ENCODE results near the gene AMN. TPM values are rescaled to one million over a fixed set of nuclear protein-coding genes. Genes with fewer than 3 reads are reported as not detected.
A peak's percentile ranks its signal among the peaks of the same experiment; 100 is the strongest.

The AMN gene
- total and polyA plus RNA-seq, 2 donors (not counting 1 experiment from before 2014, with no cell fraction given): 11.5 to 15.0 TPM

GRCh38 chr14:102907303-102907844 is 15.1 kb upstream of the AMN start:
- Histone ChIP-seq H3K27ac (ENCODE audit: low read length in 2 of 2) (peak overlapping the region; percentile 19 to 43), H3K4me2 (replicated peaks; ENCODE audit: low read depth, low read length, poor library complexity, severe bottlenecking) (peak overlapping the region; percentile 33), H2AFZ (ENCODE audit: insufficient read depth, low read depth, low read length, poor library complexity, severe bottlenecking) (no peak overlapping the region), H3K4me1 (ENCODE audit: control insufficient read depth in 2 of 2, insufficient read depth in 2 of 2, low read length in 2 of 2) (peaks cover 27 to 37% of the 10 kb centered on the region in 2 donors), H4K20me1 (ENCODE audit: control insufficient read depth, insufficient read depth, low read length, poor library complexity, severe bottlenecking) (peaks cover 12% of the 10 kb centered on the region), H3K79me2 (ENCODE audit: control insufficient read depth, insufficient read depth, low read length) (peaks cover 47% of the 10 kb centered on the region), H3K9me3 (ENCODE audit: control extremely low read depth in 1 of 3, control insufficient read depth in 2 of 3, insufficient read depth in 1 of 3, low read length in 2 of 3) (peaks cover 0 to 3% (median 0%) of the 10 kb centered on the region in 3 donors), H3K36me3 (replicated peaks in 1 of 2; ENCODE audit: control extremely low read depth in 1 of 2, control insufficient read depth in 1 of 2, extremely low read depth in 1 of 2, insufficient read depth in 2 of 2, low read length in 1 of 2) (peaks cover 0 to 65% of the 10 kb centered on the region in 2 experiments), H3K9ac (ENCODE audit: low read length) (no peak overlapping the region), H3K27me3 (replicated peaks in 1 of 4; ENCODE audit: control extremely low read depth in 1 of 4, control insufficient read depth in 3 of 4, insufficient read depth in 4 of 4, low read length in 3 of 4) (no peaks in the 10 kb centered on the region), H3K4me3 (ENCODE audit: control extremely low read depth in 1 of 5, extremely low read depth in 1 of 5, insufficient read depth in 1 of 5, low read depth in 2 of 5, low read length in 4 of 5) (no peak overlapping the region)
- no peak for TF ChIP-seq CTCF (IDR thresholded peaks at IDR 0.05)
- no peak for TF ChIP-seq EZH2 (IDR thresholded peaks at IDR 0.05; ENCODE audit: borderline replicate concordance, insufficient read depth, low read depth, low read length, poor library complexity, severe bottlenecking)
- ATAC-seq (ENCODE audit: low read depth) (peak; percentile 65), DNase-seq (peak; percentile 65)
- WGBS (ENCODE audit: insufficient coverage): 62% methylated on average over 22 of the region's 33 CpGs
- ChIA-PET CTCF (no interaction called here), POLR2A (no interaction called here)
- H3K9me3 Mint-ChIP-seq (ENCODE audit: insufficient read depth): no peaks in the 10 kb centered on the region
- H3K4me3 Mint-ChIP-seq: no peak overlapping the region
- intact Hi-C loops (cut with micrococcal nuclease): no loop called here
- H3K4me1 Mint-ChIP-seq: peaks cover 29% of the 10 kb centered on the region
- peak overlapping the region; percentile 59 for H3K27ac Mint-ChIP-seq
- H3K27me3 Mint-ChIP-seq: no peaks in the 10 kb centered on the region

- Histone ChIP-seq H3K4me3 (ENCODE audit: control extremely low read depth in 1 of 5, extremely low read depth in 1 of 5, insufficient read depth in 1 of 5, low read depth in 2 of 5, low read length in 4 of 5) (no peak overlapping the region), H3K9ac (ENCODE audit: low read length) (no peak overlapping the region), H3K27ac (ENCODE audit: low read length in 2 of 2) (peak overlapping the region; percentile 15 to 43), H3K36me3 (replicated peaks in 1 of 2; ENCODE audit: control extremely low read depth in 1 of 2, control insufficient read depth in 1 of 2, extremely low read depth in 1 of 2, insufficient read depth in 2 of 2, low read length in 1 of 2) (peaks cover 0 to 63% of the 10 kb centered on the region in 2 experiments), H3K79me2 (ENCODE audit: control insufficient read depth, insufficient read depth, low read length) (peaks cover 41% of the 10 kb centered on the region), H3K4me2 (replicated peaks; ENCODE audit: low read depth, low read length, poor library complexity, severe bottlenecking) (peak overlapping the region; percentile 33), H3K9me3 (ENCODE audit: control extremely low read depth in 1 of 3, control insufficient read depth in 2 of 3, insufficient read depth in 1 of 3, low read length in 2 of 3) (no peaks in the 10 kb centered on the region), H4K20me1 (ENCODE audit: control insufficient read depth, insufficient read depth, low read length, poor library complexity, severe bottlenecking) (peaks cover 12% of the 10 kb centered on the region), H3K4me1 (ENCODE audit: control insufficient read depth in 2 of 2, insufficient read depth in 2 of 2, low read length in 2 of 2) (peaks cover 19 to 33% of the 10 kb centered on the region in 2 donors), H3K27me3 (replicated peaks in 1 of 4; ENCODE audit: control extremely low read depth in 1 of 4, control insufficient read depth in 3 of 4, insufficient read depth in 4 of 4, low read length in 3 of 4) (no peaks in the 10 kb centered on the region), H2AFZ (ENCODE audit: insufficient read depth, low read depth, low read length, poor library complexity, severe bottlenecking) (no peak overlapping the region)
- POLR2A ChIA-PET: no interaction called here
- Mint-ChIP-seq H3K27ac (peak overlapping the region; percentile 59), H3K4me3 (no peak overlapping the region), H3K4me1 (peaks cover 25% of the 10 kb centered on the region), H3K27me3 (no peaks in the 10 kb centered on the region), H3K9me3 (ENCODE audit: insufficient read depth) (no peaks in the 10 kb centered on the region)
- ATAC-seq (ENCODE audit: low read depth): no peak
- 93% methylated on average over 23 of the region's 23 CpGs for WGBS (ENCODE audit: insufficient coverage)
- CTCF ChIA-PET: interaction anchor here (0.8 kb wide), 1 partner anchor 90 kb away, joined by 3 read pairs; no protein-coding TSS in a partner anchor
- no peak for DNase-seq
- intact Hi-C loops (cut with micrococcal nuclease): no loop called here
- TF ChIP-seq CTCF (IDR thresholded peaks at IDR 0.05) (no peak), EZH2 (IDR thresholded peaks at IDR 0.05; ENCODE audit: borderline replicate concordance, insufficient read depth, low read depth, low read length, poor library complexity, severe bottlenecking) (no peak)
Observed at GRCh38 chr14:102907980-102908730, 14.3 kb upstream of the AMN start.
